ENCODE measurements around the gene B3GNT8.
"Not testable (repeated sequence)": the region's sequence is repeated elsewhere in the genome, so short reads cannot be mapped to it uniquely, and the experiment has no call there.

B3GNT8 gene

GRCh38 chr19:41384351-41384750 is 42.8 kb downstream of the B3GNT8 start:
- DNase-seq (ENCODE audit: low read depth) = no peak
- H3K4me3 ChIP-seq (ENCODE audit: low read depth, low read length) = no peak overlapping the region
- TF ChIP-seq CTCF (IDR thresholded peaks at IDR 0.05; ENCODE audit: control insufficient read depth, extremely low read depth, insufficient read depth) = no peak

GRCh38 chr19:41381536-41381935 is 45.6 kb downstream of the B3GNT8 start:
- not testable (repeated sequence) for DNase-seq (ENCODE audit: low read depth); H3K4me3 ChIP-seq (ENCODE audit: low read depth, low read length)

- DNase-seq (ENCODE audit: low read depth) = no peak
- no peak for TF ChIP-seq CTCF (IDR thresholded peaks at IDR 0.05; ENCODE audit: control insufficient read depth, extremely low read depth, insufficient read depth)
- H3K4me3 ChIP-seq (ENCODE audit: low read depth, low read length) = no peak overlapping the region
These were observed 49.0 kb downstream of the B3GNT8 start for GRCh38 chr19:41377977-41378709.

GRCh38 chr19:41376998-41377365 is 50.2 kb downstream of the B3GNT8 start:
- H3K4me3 ChIP-seq (ENCODE audit: low read depth, low read length) = no peak overlapping the region

GRCh38 chr19:41376241-41376997 is 50.8 kb downstream of the B3GNT8 start, which contains the start of gene TMEM91:
Gene TMEM91 (plus strand): TSS chr19:41376533. CDS start chr19:41378310, 1,777 bp downstream.
- DNase-seq (ENCODE audit: low read depth) = no peak
- no peak within 1 kb of the TSS for H3K4me3 ChIP-seq (ENCODE audit: low read depth, low read length)
- TF ChIP-seq CTCF (IDR thresholded peaks at IDR 0.05; ENCODE audit: control insufficient read depth, extremely low read depth, insufficient read depth) = no peak

More at GRCh38 chr19:41376998-41377365, 50.2 kb downstream of the B3GNT8 start:
- no peak for TF ChIP-seq CTCF (IDR thresholded peaks at IDR 0.05; ENCODE audit: control insufficient read depth, extremely low read depth, insufficient read depth)
- DNase-seq (ENCODE audit: low read depth) = no peak

All from LNCaP clone FGC (cell line).